PFSK-1 (cell line): ENCODE measurements around the gene SLIT3.

ENCODE experiments used
- POLR2AphosphoS5 ChIP-seq: IDR thresholded peaks from 2 replicates; pipeline ENCODE4 v1.6.1; 2012; ENCODE audit warnings: low read depth, mild to moderate bottlenecking, control low read depth, low read length, moderate library complexity
- TAF1 ChIP-seq: IDR thresholded peaks from 2 replicates; pipeline ENCODE4 v1.6.1; 2012; ENCODE audit warnings: low read length, control low read depth, borderline replicate concordance; ENCODE audit not compliant: insufficient read depth

DNA sequence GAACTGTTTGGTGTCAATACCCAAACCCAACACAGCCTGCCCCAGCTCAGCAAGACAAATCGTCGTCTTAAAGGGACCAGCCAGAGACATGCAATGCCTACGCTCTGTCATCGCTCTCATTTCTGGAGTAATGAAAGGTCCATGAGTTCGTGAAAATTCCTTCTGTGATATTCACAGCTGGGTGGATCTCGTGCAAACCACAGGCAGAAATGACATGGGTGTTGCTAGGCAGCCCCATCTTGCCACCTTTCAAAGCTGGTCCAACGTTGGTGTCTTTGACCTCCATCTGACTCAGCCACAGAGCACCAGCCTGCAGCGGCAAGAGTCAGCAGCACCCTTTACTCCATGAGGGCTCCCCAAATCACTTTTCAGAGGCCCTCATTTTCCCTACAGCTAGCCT is 215.3 kb downstream of the SLIT3 start:
- TF ChIP-seq POLR2AphosphoS5 (no peak), TAF1 (no peak)
